K562 (cell line): ENCODE data around the gene SLC36A1. TPM values are rescaled to one million over a fixed set of nuclear protein-coding genes. Genes with fewer than 3 reads are reported as not detected.
A peak's percentile ranks its signal among the peaks of the same experiment; 100 is the strongest.

Source experiments
- CEBPG ChIP-seq, 3 experiments: fragments of 200-800 bp in 1 of 3; sonication (Bioruptor generic) in 1 of 3; sonication (generic) in 1 of 3; formaldehyde crosslinking in 1 of 3; IDR thresholded peaks in 2 of 3; conservative IDR thresholded peaks in 1 of 3; 2 replicates each; pipeline versions ENCODE4 v1.6.1 to v1.8.0; 2016 to 2022; ENCODE audit warnings: missing compliant biosample characterization in 2 of 3, missing genetic modification characterization in 2 of 3, mild to moderate bottlenecking in 1 of 3, missing genetic modification reagents in 1 of 3
- HDAC6 ChIP-seq: IDR thresholded peaks from 2 replicates; pipeline ENCODE4 v1.6.1; 2012; ENCODE audit warnings: low read depth, mild to moderate bottlenecking, control low read depth, inconsistent platforms, low read length, moderate library complexity
- JUN ChIP-seq, 2 experiments: sonication (generic) in 1 of 2; formaldehyde crosslinking in 1 of 2; IDR thresholded peaks; 2 replicates each; pipeline versions ENCODE4 v1.6.1 to v1.8.0; 2012 to 2022; ENCODE audit warnings: borderline replicate concordance in 2 of 2, mild to moderate bottlenecking in 2 of 2, improper control_type of control experiment in 1 of 2, low read depth in 1 of 2, low read length in 1 of 2, missing genetic modification reagents in 1 of 2
- KAT7 ChIP-seq: sonication (generic); formaldehyde crosslinking; IDR thresholded peaks from 2 replicates; pipeline ENCODE4 v1.8.0; 2022; ENCODE audit warnings: missing genetic modification reagents, mild to moderate bottlenecking, borderline replicate concordance
- KLF16 ChIP-seq: IDR thresholded peaks from 2 replicates; pipeline ENCODE4 v1.6.1; 2016; ENCODE audit warnings: antibody characterized with exemption
- MYC ChIP-seq, 2 experiments: fragments of 250-450 bp in 1 of 2; sonication (Bioruptor Pico) in 1 of 2; IDR thresholded peaks; 2 replicates each; pipeline versions ENCODE4 v1.5.1 to v1.6.1; 2012 to 2021; ENCODE audit warnings: low read depth in 2 of 2, borderline replicate concordance in 1 of 2, improper control_type of control experiment in 1 of 2, low read length in 1 of 2, mild to moderate bottlenecking in 1 of 2, moderate library complexity in 1 of 2
- PML ChIP-seq: IDR thresholded peaks from 2 replicates; pipeline ENCODE4 v1.6.1; 2012; ENCODE audit warnings: low read length, inconsistent platforms
- TAF9B ChIP-seq: fragments of 450-650 bp; IDR thresholded peaks from 2 replicates; pipeline ENCODE4 v1.6.1; 2018; ENCODE audit warnings: mild to moderate bottlenecking; ENCODE audit not compliant: partially characterized antibody
- TCF7L2 ChIP-seq: fragments of 150-350 bp; IDR thresholded peaks from 2 replicates; pipeline ENCODE4 v1.6.1; 2016; ENCODE audit warnings: low read depth, mild to moderate bottlenecking, low read length, moderate library complexity
- ZNF3 ChIP-seq: fragments of 250-450 bp; sonication (Bioruptor Pico); IDR thresholded peaks from 2 replicates; pipeline ENCODE4 v1.5.0; 2021; ENCODE audit warnings: mild to moderate bottlenecking, moderate library complexity
- polyA plus RNA-seq, 8 experiments: library from polyadenylated mRNA; depleted of rRNA in 4 of 8; stranded (reverse) in 5 of 8; unstranded in 3 of 8; fragments of >200 nt; fragmentation: Nextera tagmentation in 2 of 8; fragmentation: Illumina TruSeq in 1 of 8; extraction: Ambion mirVana in 2 of 8; extraction: Trizol in 1 of 8; gene quantifications; 2 replicates each; pipeline versions ENCODE4 v1.2.1 to v1.2.3, GENCODE V29; 2011 to 2014; ENCODE audit warnings: inconsistent platforms in 1 of 8, missing spikeins in 1 of 8
- total RNA-seq, 7 experiments: library from RNA; depleted of rRNA in 6 of 7; stranded (reverse); fragments of >200 nt in 6 of 7; fragmentation: Illumina TruSeq in 2 of 7; extraction: Trizol in 2 of 7; gene quantifications; 2 replicates each; pipeline versions ENCODE4 v1.2.1 to v1.2.3, GENCODE V29; 2011 to 2021; ENCODE audit warnings: low replicate concordance in 1 of 7
- TF ChIP-seq, protein P1 (sequence below), 2 experiments: IDR thresholded peaks; 2 replicates each; pipeline ENCODE4 v1.6.1; 2011; ENCODE audit warnings: borderline replicate concordance in 1 of 2, control low read depth in 1 of 2, low read depth in 1 of 2, low read length in 1 of 2, mild to moderate bottlenecking in 1 of 2, mixed read lengths in 1 of 2, moderate library complexity in 1 of 2; ENCODE audit not compliant: insufficient read depth in 1 of 2, insufficient read length in 1 of 2, poor library complexity in 1 of 2, severe bottlenecking in 1 of 2; ENCODE audit errors: extremely low read depth in 1 of 2
- TF ChIP-seq, protein P2 (sequence below): fragments of 250-450 bp; sonication (Bioruptor Pico); IDR thresholded peaks from 2 replicates; pipeline ENCODE4 v1.8.0; 2021; ENCODE audit warnings: mild to moderate bottlenecking, moderate library complexity
- TF ChIP-seq, protein P3 (sequence below): fragments of 250-450 bp; sonication (Bioruptor Pico); IDR thresholded peaks from 2 replicates; pipeline ENCODE4 v1.8.0; 2021; ENCODE audit warnings: borderline replicate concordance, mild to moderate bottlenecking, moderate library complexity; ENCODE audit not compliant: poor library complexity, severe bottlenecking
- TF ChIP-seq, protein P4 (sequence below): fragments of 250-450 bp; sonication (Bioruptor Pico); IDR thresholded peaks from 2 replicates; pipeline ENCODE4 v1.4.0; 2020; ENCODE audit warnings: mild to moderate bottlenecking, moderate library complexity
- TF ChIP-seq, protein P5 (sequence below): fragments of 450-650 bp; formaldehyde crosslinking; IDR thresholded peaks from 2 replicates; pipeline ENCODE4 v1.4.0; 2020; ENCODE audit warnings: mild to moderate bottlenecking, mixed read lengths

Gene SLC36A1
- total and polyA plus RNA-seq, 9 of the 15 experiments (the other 6 are each of a cell fraction or from before 2014, with no cell fraction given): 1.6 to 8.4 (median 4.6) TPM

DNA sequence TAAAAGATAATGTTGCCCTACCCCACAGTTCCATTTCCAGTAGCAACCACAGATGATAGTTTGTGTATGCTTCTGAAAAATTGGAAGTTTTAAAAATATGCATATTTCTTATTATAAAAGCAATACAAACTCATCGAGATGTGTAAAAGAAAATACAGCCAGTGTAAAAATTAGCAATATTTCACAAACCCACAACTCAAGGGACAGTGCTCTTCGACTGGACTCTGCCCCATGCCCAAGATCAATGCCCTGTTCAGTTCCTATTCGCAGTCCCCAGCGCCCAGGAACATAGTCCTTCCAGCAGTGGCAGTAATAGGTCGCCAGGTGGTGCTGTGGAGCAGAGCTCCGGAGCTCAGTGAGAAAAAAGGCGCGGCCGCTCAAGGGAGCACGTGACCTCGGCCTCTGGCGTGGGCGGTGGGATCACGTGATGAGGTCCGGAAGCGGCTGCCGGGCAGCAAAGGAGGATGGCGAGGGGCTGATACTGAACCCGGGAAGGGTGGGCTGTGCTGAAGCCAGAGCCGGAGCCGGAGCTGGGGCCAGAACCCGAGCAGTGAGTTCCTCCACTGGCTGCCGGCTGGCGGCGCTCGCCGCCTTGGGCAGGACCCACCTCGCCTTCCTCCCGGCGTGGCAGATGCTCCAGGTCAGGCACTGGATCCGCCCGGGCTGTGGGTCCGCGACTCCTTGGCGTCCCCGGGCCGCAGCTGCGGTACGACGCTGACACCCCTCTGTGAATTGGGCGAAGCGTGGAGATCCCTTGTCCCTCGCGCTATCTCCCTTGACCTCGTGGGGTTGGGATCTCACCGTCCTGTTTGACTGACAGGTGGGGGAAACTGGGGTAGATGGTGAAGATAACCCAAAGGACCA, at the start of gene SLC36A1 (continued):
- TF ChIP-seq, protein P1, sequence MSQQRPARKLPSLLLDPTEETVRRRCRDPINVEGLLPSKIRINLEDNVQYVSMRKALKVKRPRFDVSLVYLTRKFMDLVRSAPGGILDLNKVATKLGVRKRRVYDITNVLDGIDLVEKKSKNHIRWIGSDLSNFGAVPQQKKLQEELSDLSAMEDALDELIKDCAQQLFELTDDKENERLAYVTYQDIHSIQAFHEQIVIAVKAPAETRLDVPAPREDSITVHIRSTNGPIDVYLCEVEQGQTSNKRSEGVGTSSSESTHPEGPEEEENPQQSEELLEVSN (IDR thresholded peaks at IDR 0.05; ENCODE audit: borderline replicate concordance in 1 of 2, extremely low read depth in 1 of 2, insufficient read depth in 1 of 2, insufficient read length in 1 of 2, low read depth in 1 of 2, low read length in 1 of 2, poor library complexity in 1 of 2, severe bottlenecking in 1 of 2): peak; percentile 87 to 90
- no peak for TF ChIP-seq TCF7L2
- TF ChIP-seq, protein P2, sequence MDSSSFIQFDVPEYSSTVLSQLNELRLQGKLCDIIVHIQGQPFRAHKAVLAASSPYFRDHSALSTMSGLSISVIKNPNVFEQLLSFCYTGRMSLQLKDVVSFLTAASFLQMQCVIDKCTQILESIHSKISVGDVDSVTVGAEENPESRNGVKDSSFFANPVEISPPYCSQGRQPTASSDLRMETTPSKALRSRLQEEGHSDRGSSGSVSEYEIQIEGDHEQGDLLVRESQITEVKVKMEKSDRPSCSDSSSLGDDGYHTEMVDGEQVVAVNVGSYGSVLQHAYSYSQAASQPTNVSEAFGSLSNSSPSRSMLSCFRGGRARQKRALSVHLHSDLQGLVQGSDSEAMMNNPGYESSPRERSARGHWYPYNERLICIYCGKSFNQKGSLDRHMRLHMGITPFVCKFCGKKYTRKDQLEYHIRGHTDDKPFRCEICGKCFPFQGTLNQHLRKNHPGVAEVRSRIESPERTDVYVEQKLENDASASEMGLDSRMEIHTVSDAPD: no peak
- TF ChIP-seq ZNF3 (CRISPR knock-in tag): no peak
- TF ChIP-seq, protein P3, sequence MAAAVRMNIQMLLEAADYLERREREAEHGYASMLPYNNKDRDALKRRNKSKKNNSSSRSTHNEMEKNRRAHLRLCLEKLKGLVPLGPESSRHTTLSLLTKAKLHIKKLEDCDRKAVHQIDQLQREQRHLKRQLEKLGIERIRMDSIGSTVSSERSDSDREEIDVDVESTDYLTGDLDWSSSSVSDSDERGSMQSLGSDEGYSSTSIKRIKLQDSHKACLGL: no peak
- no peak for TF ChIP-seq TAF9B
- TF ChIP-seq PML: no peak
- TF ChIP-seq KAT7 (CRISPR knock-in tag): no peak
- TF ChIP-seq JUN (IDR thresholded peaks at IDR 0.05; ENCODE audit: borderline replicate concordance, low read depth, low read length): peak; percentile 73; the same call in 1 of the 2 replicates
- TF ChIP-seq JUN (CRISPR knock-in tag; IDR thresholded peaks at IDR 0.05; ENCODE audit: borderline replicate concordance): no peak
- TF ChIP-seq HDAC6: no peak
- TF ChIP-seq, protein P4, sequence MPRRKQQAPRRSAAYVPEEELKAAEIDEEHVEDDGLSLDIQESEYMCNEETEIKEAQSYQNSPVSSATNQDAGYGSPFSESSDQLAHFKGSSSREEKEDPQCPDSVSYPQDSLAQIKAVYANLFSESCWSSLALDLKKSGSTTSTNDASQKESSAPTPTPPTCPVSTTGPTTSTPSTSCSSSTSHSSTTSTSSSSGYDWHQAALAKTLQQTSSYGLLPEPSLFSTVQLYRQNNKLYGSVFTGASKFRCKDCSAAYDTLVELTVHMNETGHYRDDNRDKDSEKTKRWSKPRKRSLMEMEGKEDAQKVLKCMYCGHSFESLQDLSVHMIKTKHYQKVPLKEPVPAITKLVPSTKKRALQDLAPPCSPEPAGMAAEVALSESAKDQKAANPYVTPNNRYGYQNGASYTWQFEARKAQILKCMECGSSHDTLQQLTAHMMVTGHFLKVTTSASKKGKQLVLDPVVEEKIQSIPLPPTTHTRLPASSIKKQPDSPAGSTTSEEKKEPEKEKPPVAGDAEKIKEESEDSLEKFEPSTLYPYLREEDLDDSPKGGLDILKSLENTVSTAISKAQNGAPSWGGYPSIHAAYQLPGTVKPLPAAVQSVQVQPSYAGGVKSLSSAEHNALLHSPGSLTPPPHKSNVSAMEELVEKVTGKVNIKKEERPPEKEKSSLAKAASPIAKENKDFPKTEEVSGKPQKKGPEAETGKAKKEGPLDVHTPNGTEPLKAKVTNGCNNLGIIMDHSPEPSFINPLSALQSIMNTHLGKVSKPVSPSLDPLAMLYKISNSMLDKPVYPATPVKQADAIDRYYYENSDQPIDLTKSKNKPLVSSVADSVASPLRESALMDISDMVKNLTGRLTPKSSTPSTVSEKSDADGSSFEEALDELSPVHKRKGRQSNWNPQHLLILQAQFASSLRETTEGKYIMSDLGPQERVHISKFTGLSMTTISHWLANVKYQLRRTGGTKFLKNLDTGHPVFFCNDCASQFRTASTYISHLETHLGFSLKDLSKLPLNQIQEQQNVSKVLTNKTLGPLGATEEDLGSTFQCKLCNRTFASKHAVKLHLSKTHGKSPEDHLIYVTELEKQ (CRISPR knock-in tag): peak; percentile 60; the same call in 1 of the 2 replicates
- TF ChIP-seq CEBPG (CRISPR knock-in tag; IDR thresholded peaks at IDR 0.05): no peak
- TF ChIP-seq CEBPG (tag; conservative IDR thresholded peaks at IDR 0.05 in 1 of 2, IDR thresholded peaks at IDR 0.05 in 1 of 2): no peak
- 0 out of 2 replicates have a peak, but pooled peaks have one; percentile 42 for TF ChIP-seq KLF16
- TF ChIP-seq, protein P5, sequence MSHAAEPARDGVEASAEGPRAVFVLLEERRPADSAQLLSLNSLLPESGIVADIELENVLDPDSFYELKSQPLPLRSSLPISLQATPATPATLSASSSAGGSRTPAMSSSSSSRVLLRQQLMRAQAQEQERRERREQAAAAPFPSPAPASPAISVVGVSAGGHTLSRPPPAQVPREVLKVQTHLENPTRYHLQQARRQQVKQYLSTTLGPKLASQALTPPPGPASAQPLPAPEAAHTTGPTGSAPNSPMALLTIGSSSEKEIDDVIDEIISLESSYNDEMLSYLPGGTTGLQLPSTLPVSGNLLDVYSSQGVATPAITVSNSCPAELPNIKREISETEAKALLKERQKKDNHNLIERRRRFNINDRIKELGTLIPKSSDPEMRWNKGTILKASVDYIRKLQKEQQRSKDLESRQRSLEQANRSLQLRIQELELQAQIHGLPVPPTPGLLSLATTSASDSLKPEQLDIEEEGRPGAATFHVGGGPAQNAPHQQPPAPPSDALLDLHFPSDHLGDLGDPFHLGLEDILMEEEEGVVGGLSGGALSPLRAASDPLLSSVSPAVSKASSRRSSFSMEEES (CRISPR knock-in tag): peak; percentile 100
- TF ChIP-seq MYC (IDR thresholded peaks at IDR 0.05; ENCODE audit: low read depth, low read length): peak; percentile 54; the same call in 1 of the 2 replicates
- peak; percentile 44; the same call in 1 of the 2 replicates for TF ChIP-seq MYC (CRISPR knock-in tag; IDR thresholded peaks at IDR 0.05; ENCODE audit: borderline replicate concordance, low read depth)
